ENCODE data around the gene SHC2. TPM values are rescaled to one million over a fixed set of nuclear protein-coding genes. Genes with fewer than 3 reads are reported as not detected.

SHC2 gene

DNA sequence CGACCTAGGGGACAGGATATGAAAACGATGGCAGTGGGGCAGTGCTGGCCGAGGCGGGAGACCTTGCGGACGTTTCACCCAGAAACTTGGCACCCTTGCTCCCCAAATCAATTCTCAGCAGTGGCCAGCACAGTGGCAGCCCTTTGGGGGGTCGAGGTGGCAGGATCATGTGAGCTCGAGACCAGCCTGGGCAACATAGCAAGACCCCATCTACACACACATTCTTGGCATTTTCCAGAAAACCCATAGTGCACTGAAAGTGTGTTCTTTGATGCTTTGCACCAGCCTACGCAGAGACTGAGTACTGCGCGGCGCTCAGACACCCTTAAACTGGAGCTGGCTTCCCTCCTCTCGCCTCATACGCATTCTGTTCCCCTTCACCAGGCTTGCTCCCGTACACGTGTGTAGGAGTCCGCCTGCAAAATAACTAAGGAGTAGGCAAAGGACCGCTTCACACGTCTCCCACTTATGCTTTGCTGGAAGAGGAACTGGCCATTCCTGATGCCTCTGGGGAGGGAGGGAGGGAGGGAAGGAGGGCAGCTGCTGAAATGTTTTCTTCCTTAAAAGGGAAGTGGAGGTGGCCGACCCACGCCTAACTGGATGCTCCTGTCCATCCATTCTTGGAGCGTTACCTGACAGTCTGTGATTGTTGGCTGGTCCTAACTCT lies 92.7 kb downstream of the SHC2 start:
- Histone ChIP-seq H3K27me3 (ENCODE audit: control insufficient read depth in 1 of 2, insufficient read depth in 1 of 2, low read length in 2 of 2) (peaks cover 72 to 78% of the 10 kb centered on the region in 2 experiments), H3K9ac (ENCODE audit: low read length) (no peak overlapping the region), H3K9me3 (ENCODE audit: control insufficient read depth, low read length) (no peaks in the 10 kb centered on the region), H2BK12ac (ENCODE audit: low read length in 2 of 2) (no peak overlapping the region), H4K8ac (ENCODE audit: low read length) (no peak overlapping the region), H4K91ac (ENCODE audit: low read length) (no peak overlapping the region), H3K27ac (ENCODE audit: low read length, poor library complexity, severe bottlenecking) (no peak overlapping the region), H2AK5ac (ENCODE audit: low read length, severe bottlenecking) (no peak overlapping the region), H3K79me1 (replicated peaks; ENCODE audit: low read length, poor library complexity, severe bottlenecking) (no peaks in the 10 kb centered on the region), H3K4me2 (ENCODE audit: low read length, poor library complexity, severe bottlenecking) (no peak overlapping the region), H3K14ac (ENCODE audit: low read length in 2 of 2) (no peak overlapping the region), H3K18ac (ENCODE audit: low read depth in 1 of 2, low read length in 2 of 2) (no peak overlapping the region), H2BK15ac (ENCODE audit: low read depth, poor library complexity, severe bottlenecking) (no peak overlapping the region), H2BK5ac (ENCODE audit: low read depth, low read length, poor library complexity, severe bottlenecking) (no peak overlapping the region), H3K4me1 (ENCODE audit: control insufficient read depth, insufficient read depth, low read depth, low read length) (no peaks in the 10 kb centered on the region), H3K4me3 (ENCODE audit: insufficient read depth in 1 of 2, low read depth in 1 of 2, low read length in 2 of 2) (no peak overlapping the region), H3K4ac (ENCODE audit: low read depth in 1 of 2, low read length in 2 of 2) (no peak overlapping the region), H3K36me3 (ENCODE audit: control insufficient read depth in 1 of 2, insufficient read depth in 2 of 2, low read depth in 1 of 2, low read length in 2 of 2) (no peaks in the 10 kb centered on the region), H2BK120ac (ENCODE audit: low read depth, low read length) (no peak overlapping the region), H2AFZ (ENCODE audit: low read depth, low read length) (no peak overlapping the region), H3K23ac (ENCODE audit: low read length in 2 of 2) (no peak overlapping the region)
- 90% methylated on average over 22 of the region's 22 CpGs for WGBS
- DNase-seq, result no peak

DNA sequence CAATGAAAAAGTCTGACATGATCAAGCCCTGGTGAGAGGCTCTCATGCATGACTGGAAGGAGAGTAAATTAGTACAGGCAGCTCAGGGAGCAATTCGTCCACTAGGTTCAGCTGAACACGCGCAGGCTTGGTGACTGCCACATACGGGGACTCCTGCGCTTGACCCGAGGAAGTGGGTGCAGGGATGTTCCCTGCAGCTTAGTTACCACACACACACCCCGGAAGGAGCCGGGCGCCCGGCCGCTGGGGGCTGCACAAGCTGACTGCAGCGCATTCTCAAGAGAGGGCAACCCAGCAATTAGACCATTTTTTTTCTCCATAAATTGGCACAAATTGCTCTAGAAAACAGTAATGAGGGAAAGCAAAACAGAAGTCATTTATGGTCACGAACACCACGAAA lies 93.3 kb downstream of the SHC2 start:
- H3K9me3 ChIP-seq (ENCODE audit: control insufficient read depth, low read length), result no peaks in the 10 kb centered on the region
- peaks cover 67 to 73% of the 10 kb centered on the region in 2 experiments for H3K27me3 ChIP-seq (ENCODE audit: control insufficient read depth in 1 of 2, insufficient read depth in 1 of 2, low read length in 2 of 2)
- no peak overlapping the region for H2BK5ac ChIP-seq (ENCODE audit: low read depth, low read length, poor library complexity, severe bottlenecking)
- no peaks in the 10 kb centered on the region for H3K79me1 ChIP-seq (replicated peaks; ENCODE audit: low read length, poor library complexity, severe bottlenecking)
- H2AK5ac ChIP-seq (ENCODE audit: low read length, severe bottlenecking), result no peak overlapping the region
- H3K4ac ChIP-seq (ENCODE audit: low read depth in 1 of 2, low read length in 2 of 2), result no peak overlapping the region
- H3K14ac ChIP-seq (ENCODE audit: low read length in 2 of 2), result no peak overlapping the region
- no peak overlapping the region for H2AFZ ChIP-seq (ENCODE audit: low read depth, low read length)
- H3K23ac ChIP-seq (ENCODE audit: low read length in 2 of 2), result no peak overlapping the region
- no peak overlapping the region for H3K4me3 ChIP-seq (ENCODE audit: insufficient read depth in 1 of 2, low read depth in 1 of 2, low read length in 2 of 2)
- H4K91ac ChIP-seq (ENCODE audit: low read length), result no peak overlapping the region
- no peak overlapping the region for H3K27ac ChIP-seq (ENCODE audit: low read length, poor library complexity, severe bottlenecking)
- H2BK120ac ChIP-seq (ENCODE audit: low read depth, low read length), result no peak overlapping the region
- no peaks in the 10 kb centered on the region for H3K36me3 ChIP-seq (ENCODE audit: control insufficient read depth in 1 of 2, insufficient read depth in 2 of 2, low read depth in 1 of 2, low read length in 2 of 2)
- no peaks in the 10 kb centered on the region for H3K4me1 ChIP-seq (ENCODE audit: control insufficient read depth, insufficient read depth, low read depth, low read length)
- H3K4me2 ChIP-seq (ENCODE audit: low read length, poor library complexity, severe bottlenecking), result no peak overlapping the region
- H3K9ac ChIP-seq (ENCODE audit: low read length), result no peak overlapping the region
- 91% methylated on average over 10 of the region's 14 CpGs for WGBS
- no peak overlapping the region for H4K8ac ChIP-seq (ENCODE audit: low read length)
- no peak overlapping the region for H2BK15ac ChIP-seq (ENCODE audit: low read depth, poor library complexity, severe bottlenecking)
- no peak overlapping the region for H2BK12ac ChIP-seq (ENCODE audit: low read length in 2 of 2)
- no peak overlapping the region for H3K18ac ChIP-seq (ENCODE audit: low read depth in 1 of 2, low read length in 2 of 2)
- no peak for DNase-seq

DNA sequence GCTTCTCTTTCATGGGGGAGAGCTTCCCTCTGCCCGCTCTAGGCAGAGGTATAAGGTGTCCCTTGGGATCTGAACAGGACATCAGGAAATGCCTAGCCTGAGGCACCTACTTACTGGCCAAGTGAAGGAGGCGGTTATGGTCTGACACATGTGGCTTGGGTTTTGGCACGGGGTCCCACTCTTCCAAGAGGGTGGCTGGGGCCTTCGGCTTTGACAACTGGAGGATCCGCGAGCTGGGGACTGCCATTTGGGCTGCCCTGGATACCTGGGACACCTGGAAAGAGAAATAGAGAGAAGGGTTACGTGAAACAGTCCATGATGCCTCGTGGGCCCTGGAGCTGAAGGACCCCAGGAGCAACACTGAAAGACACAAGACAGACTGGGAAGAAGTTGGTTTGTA lies 93.9 kb downstream of the SHC2 start:
- Histone ChIP-seq H3K4me2 (ENCODE audit: low read length, poor library complexity, severe bottlenecking) (no peak overlapping the region), H3K4me1 (ENCODE audit: control insufficient read depth, insufficient read depth, low read depth, low read length) (no peaks in the 10 kb centered on the region), H3K9ac (ENCODE audit: low read length) (no peak overlapping the region), H2AK5ac (ENCODE audit: low read length, severe bottlenecking) (no peak overlapping the region), H2BK12ac (ENCODE audit: low read length in 2 of 2) (no peak overlapping the region), H4K8ac (ENCODE audit: low read length) (no peak overlapping the region), H2AFZ (ENCODE audit: low read depth, low read length) (peak overlapping the region; percentile 36), H4K91ac (ENCODE audit: low read length) (no peak overlapping the region), H2BK5ac (ENCODE audit: low read depth, low read length, poor library complexity, severe bottlenecking) (no peak overlapping the region), H3K4me3 (ENCODE audit: insufficient read depth in 1 of 2, low read depth in 1 of 2, low read length in 2 of 2) (no peak overlapping the region), H3K18ac (ENCODE audit: low read depth in 1 of 2, low read length in 2 of 2) (no peak overlapping the region), H3K36me3 (ENCODE audit: control insufficient read depth in 1 of 2, insufficient read depth in 2 of 2, low read depth in 1 of 2, low read length in 2 of 2) (no peaks in the 10 kb centered on the region), H3K79me1 (replicated peaks; ENCODE audit: low read length, poor library complexity, severe bottlenecking) (no peaks in the 10 kb centered on the region), H3K4ac (ENCODE audit: low read depth in 1 of 2, low read length in 2 of 2) (no peak overlapping the region), H3K14ac (ENCODE audit: low read length in 2 of 2) (no peak overlapping the region), H2BK120ac (ENCODE audit: low read depth, low read length) (no peak overlapping the region), H3K27ac (ENCODE audit: low read length, poor library complexity, severe bottlenecking) (no peak overlapping the region), H2BK15ac (ENCODE audit: low read depth, poor library complexity, severe bottlenecking) (no peak overlapping the region), H3K23ac (ENCODE audit: low read length in 2 of 2) (no peak overlapping the region), H3K27me3 (ENCODE audit: control insufficient read depth in 1 of 2, insufficient read depth in 1 of 2, low read length in 2 of 2) (peaks cover 61 to 67% of the 10 kb centered on the region in 2 experiments), H3K9me3 (ENCODE audit: control insufficient read depth, low read length) (no peaks in the 10 kb centered on the region)
- WGBS, result 89% methylated on average over 6 of the region's 8 CpGs
- DNase-seq, result no peak

Small RNA genes within 50 kb of the gene (small RNA-seq; reads per million reads assigned to genes)
- not detected for gene RNA5SP462 (ENCODE audit: low read depth)
